ENCODE measurements around the gene CLSTN1. TPM values are rescaled to one million over a fixed set of nuclear protein-coding genes. Genes with fewer than 3 reads are reported as not detected.

Gene CLSTN1
- total and polyA plus RNA-seq, 2 experiments from 2014 or later, result 70.9 to 81.5 TPM

DNA sequence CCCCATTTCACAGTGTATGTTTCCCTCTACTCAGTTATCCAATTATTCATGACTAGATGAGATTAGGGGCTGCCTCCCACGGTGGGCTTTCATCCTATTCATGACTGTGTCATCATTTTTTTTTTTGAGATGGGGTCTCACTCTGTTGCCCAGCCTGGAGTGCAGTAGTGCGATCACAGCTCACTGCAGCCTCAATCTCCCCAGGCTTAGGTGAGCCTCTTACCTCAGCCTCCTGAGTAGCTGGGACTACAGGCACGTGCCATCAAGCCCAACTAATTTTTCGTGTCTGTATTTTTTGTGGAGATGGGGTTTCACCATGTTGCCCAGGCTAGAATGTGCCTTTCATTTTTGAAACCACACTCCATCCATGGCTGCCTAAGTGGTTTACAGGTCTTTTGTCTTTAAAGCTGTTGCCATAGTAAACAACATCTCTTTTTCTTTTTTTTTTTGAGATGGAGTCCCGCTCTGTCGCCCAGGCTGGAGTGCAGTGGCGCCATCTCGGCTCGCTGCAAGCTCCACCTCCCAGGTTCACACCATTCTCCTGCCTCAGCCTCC lies 112.2 kb downstream of the CLSTN1 start:
- Histone ChIP-seq H3K36me3 (no peaks in the 10 kb centered on the region), H3K27me3 (no peaks in the 10 kb centered on the region), H3K27ac (no peak overlapping the region), H3K9me3 (ENCODE audit: low read depth) (no peaks in the 10 kb centered on the region), H3K4me3 (no peak overlapping the region), H3K4me1 (ENCODE audit: low read depth) (no peaks in the 10 kb centered on the region)
- TF ChIP-seq CTCF (IDR thresholded peaks at IDR 0.05; ENCODE audit: low read depth, low read length), result no peak
- DNase-seq (ENCODE audit: low read depth in 1 of 2, low spot score in 1 of 2), result no peak

- no peaks in the 10 kb centered on the region for H3K36me3 ChIP-seq
- H3K27ac ChIP-seq, result no peak overlapping the region
- no peaks in the 10 kb centered on the region for H3K27me3 ChIP-seq
- no peak for DNase-seq (ENCODE audit: low read depth in 1 of 2, low spot score in 1 of 2)
- H3K9me3 ChIP-seq (ENCODE audit: low read depth), result no peaks in the 10 kb centered on the region
- H3K4me1 ChIP-seq (ENCODE audit: low read depth), result no peaks in the 10 kb centered on the region
- H3K4me3 ChIP-seq, result no peak overlapping the region
- no peak for TF ChIP-seq CTCF (IDR thresholded peaks at IDR 0.05; ENCODE audit: low read depth, low read length)
These were observed 113.7 kb downstream of the CLSTN1 start for GRCh38 chr1:9710037-9710436.

GRCh38 chr1:9706178-9706577 lies 117.6 kb downstream of the CLSTN1 start:
- Histone ChIP-seq H3K27me3 (no peaks in the 10 kb centered on the region), H3K4me3 (no peak overlapping the region), H3K36me3 (no peaks in the 10 kb centered on the region), H3K27ac (no peak overlapping the region), H3K4me1 (ENCODE audit: low read depth) (no peaks in the 10 kb centered on the region), H3K9me3 (ENCODE audit: low read depth) (no peaks in the 10 kb centered on the region)
- TF ChIP-seq CTCF (IDR thresholded peaks at IDR 0.05; ENCODE audit: low read depth, low read length), result no peak
- no peak for DNase-seq (ENCODE audit: low read depth in 1 of 2, low spot score in 1 of 2)

GRCh38 chr1:9705337-9706093 lies 118.2 kb downstream of the CLSTN1 start:
- Histone ChIP-seq H3K36me3 (no peaks in the 10 kb centered on the region), H3K9me3 (ENCODE audit: low read depth) (no peaks in the 10 kb centered on the region), H3K27ac (no peak overlapping the region), H3K27me3 (no peaks in the 10 kb centered on the region), H3K4me3 (no peak overlapping the region), H3K4me1 (ENCODE audit: low read depth) (no peaks in the 10 kb centered on the region)
- no peak for DNase-seq (ENCODE audit: low read depth in 1 of 2, low spot score in 1 of 2)
- TF ChIP-seq CTCF (IDR thresholded peaks at IDR 0.05; ENCODE audit: low read depth, low read length), result no peak

- no peak for TF ChIP-seq CTCF (IDR thresholded peaks at IDR 0.05; ENCODE audit: low read depth, low read length)
- H3K4me1 ChIP-seq (ENCODE audit: low read depth), result no peaks in the 10 kb centered on the region
- H3K9me3 ChIP-seq (ENCODE audit: low read depth), result no peaks in the 10 kb centered on the region
- H3K4me3 ChIP-seq, result no peak overlapping the region
- no peaks in the 10 kb centered on the region for H3K36me3 ChIP-seq
- no peaks in the 10 kb centered on the region for H3K27me3 ChIP-seq
- no peak for DNase-seq (ENCODE audit: low read depth in 1 of 2, low spot score in 1 of 2)
- no peak overlapping the region for H3K27ac ChIP-seq
These were observed 120.1 kb downstream of the CLSTN1 start for GRCh38 chr1:9703681-9704080.

Measured in cardiac muscle cell (in vitro differentiated cells and primary cell).